Calu3 (cell line): Measurements from ENCODE around the gene KHDRBS2. TPM values are rescaled to one million over a fixed set of nuclear protein-coding genes. Genes with fewer than 3 reads are reported as not detected.

Source experiments
- BruUV-seq: library from RNA; stranded (reverse); fragments of 400-500 nt; replicated peaks from 2 replicates; lab custom pipeline; 2021; lab: Mats Ljungman, UMichigan
- CTCF ChIA-PET: fragments of 300-600 bp; sonication (Branson Sonifier 250); formaldehyde crosslinking; loops from one replicate; lab custom pipeline; 2022; ENCODE audit warnings: antibody characterized with exemption; lab: Charles Lee
- DNase-seq: peaks from one replicate; pipeline ENCODE4 v3.0.0; 2022
- H3K27ac Mint-ChIP-seq: one replicate; pipeline ENCODE4 v1.8.0; 2022; ENCODE audit warnings: mixed read lengths; ENCODE audit not compliant: unreplicated experiment
- H3K27me3 Mint-ChIP-seq: one replicate; pipeline ENCODE4 v1.8.0; 2022; ENCODE audit warnings: mixed read lengths; ENCODE audit not compliant: unreplicated experiment
- H3K36me3 Mint-ChIP-seq: one replicate; pipeline ENCODE4 v1.8.0; 2022; ENCODE audit warnings: mild to moderate bottlenecking, moderate library complexity, mixed read lengths; ENCODE audit not compliant: insufficient read depth, unreplicated experiment
- H3K4me1 Mint-ChIP-seq: one replicate; pipeline ENCODE4 v1.8.0; 2022; ENCODE audit warnings: mild to moderate bottlenecking, low read depth, mixed read lengths; ENCODE audit not compliant: unreplicated experiment
- H3K4me3 Mint-ChIP-seq: one replicate; pipeline ENCODE4 v1.8.0; 2022; ENCODE audit warnings: mild to moderate bottlenecking, low read depth, moderate library complexity, mixed read lengths; ENCODE audit not compliant: unreplicated experiment
- H3K9me3 Mint-ChIP-seq: one replicate; pipeline ENCODE4 v1.8.0; 2022; ENCODE audit warnings: low read depth, mixed read lengths; ENCODE audit not compliant: unreplicated experiment
- intact Hi-C: fragments of 100-400 bp; cut with micrococcal nuclease; formaldehyde crosslinking; loops from one replicate; pipeline ENCODE4 v1.10.0; 2022; ENCODE audit not compliant: unreplicated experiment
- total RNA-seq: library from RNA; stranded (reverse); gene quantifications from 2 replicates; pipeline ENCODE4 v1.2.3, GENCODE V29; 2022
- TF ChIP-seq, protein P1 (sequence below): fragments of 200-600 bp; IDR thresholded peaks from one replicate; pipeline ENCODE4 v1.8.0; 2022; ENCODE audit warnings: antibody characterized with exemption; ENCODE audit not compliant: unreplicated experiment

The KHDRBS2 gene
- total RNA-seq, 1 experiment from 2014 or later = not detected

DNA sequence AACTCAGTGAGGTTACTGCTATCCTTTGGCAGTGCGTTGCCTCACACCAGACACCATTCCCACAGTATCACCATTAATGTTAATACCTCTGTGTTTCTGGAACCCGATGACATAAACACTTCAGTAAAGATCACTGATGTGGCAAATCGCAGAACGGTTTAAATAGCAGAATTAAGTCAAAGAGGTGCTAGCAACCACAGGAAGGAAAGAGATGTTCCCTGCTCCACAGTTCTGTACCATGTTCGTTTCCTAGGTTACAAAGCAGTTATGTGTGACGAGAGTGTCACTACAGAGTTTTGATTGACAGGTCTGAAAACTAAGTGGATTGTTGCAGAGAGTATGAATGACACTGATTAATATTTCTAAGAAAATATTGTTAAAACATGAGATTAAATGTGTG lies 272.3 kb downstream of the KHDRBS2 start:
- TF ChIP-seq, protein P1, sequence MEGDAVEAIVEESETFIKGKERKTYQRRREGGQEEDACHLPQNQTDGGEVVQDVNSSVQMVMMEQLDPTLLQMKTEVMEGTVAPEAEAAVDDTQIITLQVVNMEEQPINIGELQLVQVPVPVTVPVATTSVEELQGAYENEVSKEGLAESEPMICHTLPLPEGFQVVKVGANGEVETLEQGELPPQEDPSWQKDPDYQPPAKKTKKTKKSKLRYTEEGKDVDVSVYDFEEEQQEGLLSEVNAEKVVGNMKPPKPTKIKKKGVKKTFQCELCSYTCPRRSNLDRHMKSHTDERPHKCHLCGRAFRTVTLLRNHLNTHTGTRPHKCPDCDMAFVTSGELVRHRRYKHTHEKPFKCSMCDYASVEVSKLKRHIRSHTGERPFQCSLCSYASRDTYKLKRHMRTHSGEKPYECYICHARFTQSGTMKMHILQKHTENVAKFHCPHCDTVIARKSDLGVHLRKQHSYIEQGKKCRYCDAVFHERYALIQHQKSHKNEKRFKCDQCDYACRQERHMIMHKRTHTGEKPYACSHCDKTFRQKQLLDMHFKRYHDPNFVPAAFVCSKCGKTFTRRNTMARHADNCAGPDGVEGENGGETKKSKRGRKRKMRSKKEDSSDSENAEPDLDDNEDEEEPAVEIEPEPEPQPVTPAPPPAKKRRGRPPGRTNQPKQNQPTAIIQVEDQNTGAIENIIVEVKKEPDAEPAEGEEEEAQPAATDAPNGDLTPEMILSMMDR = no peak
- peaks cover 11% of the 10 kb centered on the region for H3K9me3 Mint-ChIP-seq
- no peaks in the 10 kb centered on the region for H3K4me1 Mint-ChIP-seq
- no peak for DNase-seq
- intact Hi-C loops = no loop called here
- no peaks in the 10 kb centered on the region for H3K27me3 Mint-ChIP-seq
- no peaks in the 10 kb centered on the region for H3K36me3 Mint-ChIP-seq
- CTCF ChIA-PET = no interaction called here
- no TSS peak for BruUV-seq
- H3K4me3 Mint-ChIP-seq = no peak overlapping the region
- H3K27ac Mint-ChIP-seq = no peak overlapping the region

DNA sequence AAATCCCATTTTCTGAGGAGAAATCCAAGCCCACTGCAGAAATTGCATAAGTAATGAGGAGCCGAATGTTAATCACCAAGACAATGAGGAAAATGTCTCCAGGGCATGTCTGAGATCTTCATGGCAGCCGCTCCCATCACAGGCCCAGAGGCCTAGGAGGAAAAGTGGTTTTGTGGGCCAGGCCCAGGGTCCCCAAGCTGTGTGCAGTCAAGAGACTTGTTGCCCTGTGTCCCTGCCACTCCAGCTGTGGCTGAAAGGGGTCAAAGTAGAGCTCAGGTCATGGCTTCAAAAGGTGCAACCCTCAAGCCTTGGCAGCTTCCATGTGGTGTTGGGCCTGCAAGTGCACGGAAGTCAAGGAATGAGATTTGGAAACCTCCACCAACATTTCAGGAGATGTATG lies 276.6 kb downstream of the KHDRBS2 start:
- H3K27me3 Mint-ChIP-seq = no peaks in the 10 kb centered on the region
- no peak for DNase-seq
- intact Hi-C loops = no loop called here
- H3K27ac Mint-ChIP-seq = no peak overlapping the region
- BruUV-seq = no TSS peak
- H3K4me3 Mint-ChIP-seq = no peak overlapping the region
- TF ChIP-seq, protein P1 = no peak
- no peaks in the 10 kb centered on the region for H3K4me1 Mint-ChIP-seq
- H3K9me3 Mint-ChIP-seq = peaks cover 10% of the 10 kb centered on the region
- CTCF ChIA-PET = no interaction called here
- no peaks in the 10 kb centered on the region for H3K36me3 Mint-ChIP-seq

DNA sequence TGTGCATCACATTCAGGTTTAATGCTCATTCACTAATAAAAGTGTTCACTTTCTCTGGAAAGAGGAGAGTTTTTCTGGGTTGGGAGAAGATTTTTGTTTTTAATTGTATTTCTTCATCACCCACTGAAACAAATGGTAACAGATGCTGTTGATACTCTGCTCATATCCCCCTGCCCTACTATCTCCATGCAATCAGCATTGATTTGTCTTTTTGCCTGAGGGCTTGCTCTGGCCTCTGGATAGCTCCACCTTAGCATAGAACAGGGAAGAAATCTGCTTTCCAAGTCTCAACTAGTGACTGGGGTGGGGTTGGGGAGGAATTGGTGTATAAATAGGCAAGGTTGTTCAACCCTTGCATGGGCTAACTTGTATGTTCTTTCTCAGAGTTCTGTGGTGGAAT lies 296.4 kb downstream of the KHDRBS2 start:
- no peaks in the 10 kb centered on the region for H3K27me3 Mint-ChIP-seq
- TF ChIP-seq, protein P1 = no peak
- H3K4me1 Mint-ChIP-seq = no peaks in the 10 kb centered on the region
- H3K36me3 Mint-ChIP-seq = no peaks in the 10 kb centered on the region
- DNase-seq = no peak
- intact Hi-C loops = no loop called here
- no TSS peak for BruUV-seq
- H3K4me3 Mint-ChIP-seq = no peak overlapping the region
- CTCF ChIA-PET = no interaction called here
- H3K27ac Mint-ChIP-seq = no peak overlapping the region
- peaks cover 9% of the 10 kb centered on the region for H3K9me3 Mint-ChIP-seq

DNA sequence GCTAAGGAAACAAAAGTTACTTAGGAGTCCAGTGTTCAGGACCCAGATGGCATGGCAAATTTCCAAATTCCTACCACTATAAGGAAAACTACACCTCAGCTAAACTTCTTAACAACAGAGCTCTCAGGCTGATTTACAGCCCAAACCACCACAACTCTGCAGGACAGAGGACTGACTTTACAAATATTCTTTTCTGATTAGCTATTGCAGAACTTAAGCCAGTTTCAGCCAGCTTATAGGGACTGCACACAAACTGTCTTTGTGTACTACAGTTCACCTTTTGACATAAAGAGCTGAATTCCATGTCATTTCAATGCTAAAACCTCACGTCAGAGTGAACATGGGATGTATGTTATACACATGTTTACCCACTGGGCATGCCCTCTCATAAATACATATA lies 305.4 kb downstream of the KHDRBS2 start:
- BruUV-seq = no TSS peak
- no peak overlapping the region for H3K27ac Mint-ChIP-seq
- no peaks in the 10 kb centered on the region for H3K9me3 Mint-ChIP-seq
- CTCF ChIA-PET = no interaction called here
- no peak for DNase-seq
- no peaks in the 10 kb centered on the region for H3K27me3 Mint-ChIP-seq
- no peak overlapping the region for H3K4me3 Mint-ChIP-seq
- H3K36me3 Mint-ChIP-seq = no peaks in the 10 kb centered on the region
- intact Hi-C loops = no loop called here
- TF ChIP-seq, protein P1 = no peak
- H3K4me1 Mint-ChIP-seq = no peaks in the 10 kb centered on the region
